ENCODE results near the gene SCCPDH.

- TF ChIP-seq CTCF (IDR thresholded peaks at IDR 0.05; ENCODE audit: low read length) (no peak), EZH2 (IDR thresholded peaks at IDR 0.05; ENCODE audit: borderline replicate concordance, low read length) (no peak)
These were observed 23.8 kb downstream of the SCCPDH start for GRCh38 chr1:246748006-246748405.
